OCI-M1 (cell line): Measurements from ENCODE around the gene CLEC1A.
A peak's percentile ranks its signal among the peaks of the same experiment; 100 is the strongest.

Source experiments
- DNase-seq: peaks from one replicate; lab custom pipeline; 2025; lab: John Stamatoyannopoulos, UW

Gene CLEC1A

GRCh38 chr12:10101042-10101579 lies 2.3 kb upstream of the CLEC1A start:
- DNase-seq = no peak

GRCh38 chr12:10097521-10097920 lies 1.3 kb downstream of the CLEC1A start:
- DNase-seq = no peak

GRCh38 chr12:10095971-10096370 lies 2.8 kb downstream of the CLEC1A start:
- no peak for DNase-seq

- no peak for DNase-seq
These were observed 4.0 kb downstream of the CLEC1A start for GRCh38 chr12:10094646-10095395.

GRCh38 chr12:10088955-10089900 lies 9.6 kb downstream of the CLEC1A start:
- no peak for DNase-seq

GRCh38 chr12:10088031-10088430 lies 10.8 kb downstream of the CLEC1A start:
- no peak for DNase-seq

- DNase-seq = no peak
These were observed 12.4 kb downstream of the CLEC1A start for GRCh38 chr12:10086387-10086786.

- DNase-seq = no peak
These were observed 14.1 kb downstream of the CLEC1A start for GRCh38 chr12:10084733-10085132.

GRCh38 chr12:10082117-10082874 lies 16.5 kb downstream of the CLEC1A start:
- DNase-seq = peak; percentile 17

GRCh38 chr12:10075451-10075850 lies 23.3 kb downstream of the CLEC1A start:
- no peak for DNase-seq

GRCh38 chr12:10073261-10073660 lies 25.5 kb downstream of the CLEC1A start:
- DNase-seq = no peak

- no peak for DNase-seq
These were observed 26.7 kb downstream of the CLEC1A start for GRCh38 chr12:10072131-10072530.

GRCh38 chr12:10070380-10070779 lies 28.4 kb downstream of the CLEC1A start:
- DNase-seq = no peak

- no peak for DNase-seq
These were observed 28.8 kb downstream of the CLEC1A start for GRCh38 chr12:10069976-10070375.

- peak; percentile 70 for DNase-seq
These were observed 29.7 kb downstream of the CLEC1A start for GRCh38 chr12:10069099-10069498.

- peak; percentile 41 for DNase-seq
These were observed 30.1 kb downstream of the CLEC1A start for GRCh38 chr12:10068644-10069043.

GRCh38 chr12:10067942-10068341 lies 30.8 kb downstream of the CLEC1A start:
- no peak for DNase-seq

- DNase-seq = no peak
These were observed 31.5 kb downstream of the CLEC1A start for GRCh38 chr12:10067264-10067663.

- no peak for DNase-seq
These were observed 33.5 kb downstream of the CLEC1A start for GRCh38 chr12:10065241-10065640.

GRCh38 chr12:10058387-10058786 lies 40.4 kb downstream of the CLEC1A start:
- DNase-seq = no peak

- DNase-seq = peak; percentile 43
These were observed 46.4 kb downstream of the CLEC1A start for GRCh38 chr12:10052193-10052913.
